IMR-90 (cell line): Measurements from ENCODE around the gene ASAH2. TPM values are rescaled to one million over a fixed set of nuclear protein-coding genes. Genes with fewer than 3 reads are reported as not detected.

Source experiments
- ATAC-seq: fragments of 200-7000 bp; cut with Tn5 transposase; 2 replicates; pipeline ENCODE4 v1.9.1; 2020; ENCODE audit warnings: low read depth, mild to moderate bottlenecking, moderate library complexity
- BruUV-seq: library from RNA; stranded (reverse); fragments of 400-500 nt; replicated peaks from 2 replicates; lab custom pipeline; 2021; lab: Mats Ljungman, UMichigan
- CTCF ChIA-PET: fragments of 300-600 bp; formaldehyde crosslinking; extraction: SDS; loops from one replicate; lab custom pipeline; 2021; ENCODE audit warnings: antibody characterized with exemption; lab: Yijun Ruan, JAX
- POLR2A ChIA-PET: fragments of 300-600 bp; sonication (Branson Sonifier 250); formaldehyde crosslinking; loops from one replicate; lab custom pipeline; 2022; ENCODE audit warnings: antibody characterized with exemption; ENCODE audit not compliant: unreplicated experiment; lab: Charles Lee
- DNase-seq: peaks from one replicate; pipeline ENCODE4 v3.0.0; 2013
- H2AFZ ChIP-seq: replicated peaks from 2 replicates; pipeline ENCODE3; 2013; ENCODE audit warnings: low read length, mild to moderate bottlenecking; ENCODE audit not compliant: poor library complexity
- H2AK5ac ChIP-seq: 2 replicates; pipeline ENCODE4 v1.6.1; 2013; ENCODE audit warnings: low read depth, low read length, inconsistent platforms
- H2AK9ac ChIP-seq: replicated peaks from 2 replicates; pipeline ENCODE3; 2013; ENCODE audit warnings: mild to moderate bottlenecking, low read depth, low read length, moderate library complexity; ENCODE audit not compliant: poor library complexity
- H2BK120ac ChIP-seq: 2 replicates; pipeline ENCODE4 v1.6.1; 2013; ENCODE audit warnings: low read depth, low read length, inconsistent platforms
- H2BK15ac ChIP-seq: 3 replicates; pipeline ENCODE4 v1.6.1; 2013; ENCODE audit warnings: low read depth, low read length, inconsistent platforms
- H2BK20ac ChIP-seq: 2 replicates; pipeline ENCODE4 v1.6.1; 2013; ENCODE audit warnings: low read depth, mild to moderate bottlenecking, inconsistent platforms, low read length, moderate library complexity
- H2BK5ac ChIP-seq: 2 replicates; pipeline ENCODE4 v1.6.1; 2013; ENCODE audit warnings: mild to moderate bottlenecking, low read depth, low read length, inconsistent platforms; ENCODE audit not compliant: poor library complexity, severe bottlenecking
- H3K14ac ChIP-seq: replicated peaks from 2 replicates; pipeline ENCODE4 v1.6.1; 2013; ENCODE audit warnings: low read depth, low read length, inconsistent platforms
- H3K18ac ChIP-seq: 2 replicates; pipeline ENCODE4 v1.6.1; 2013; ENCODE audit warnings: low read depth, low read length, control low read depth
- H3K23ac ChIP-seq: 2 replicates; pipeline ENCODE4 v1.6.1; 2013; ENCODE audit warnings: low read depth, low read length, inconsistent platforms
- H3K27ac ChIP-seq: 2 replicates; pipeline ENCODE4 v1.5.1; 2013; ENCODE audit warnings: mild to moderate bottlenecking, control low read depth, low read length; ENCODE audit not compliant: insufficient read depth
- H3K27me3 ChIP-seq: 2 replicates; pipeline ENCODE4 v1.6.1; 2013; ENCODE audit warnings: low read length; ENCODE audit not compliant: control insufficient read depth, insufficient read depth
- H3K36me3 ChIP-seq: 2 replicates; pipeline ENCODE4 v1.6.1; 2013; ENCODE audit warnings: low read length, mixed read lengths; ENCODE audit not compliant: control insufficient read depth, insufficient read depth
- H3K4ac ChIP-seq: 2 replicates; pipeline ENCODE4 v1.6.1; 2013; ENCODE audit warnings: low read depth, low read length, inconsistent platforms
- H3K4me1 ChIP-seq: 2 replicates; pipeline ENCODE4 v1.6.1; 2013; ENCODE audit warnings: low read length, mixed read lengths; ENCODE audit not compliant: control insufficient read depth, insufficient read depth
- H3K4me2 ChIP-seq: 2 replicates; pipeline ENCODE4 v1.6.1; 2013; ENCODE audit warnings: low read depth, mild to moderate bottlenecking, control low read depth, low read length, moderate library complexity
- H3K4me3 ChIP-seq: 2 replicates; pipeline ENCODE4 v1.5.1; 2013; ENCODE audit warnings: low read depth, mild to moderate bottlenecking, control low read depth, low read length, moderate library complexity; ENCODE audit not compliant: insufficient read depth
- H3K56ac ChIP-seq: 2 replicates; pipeline ENCODE4 v1.6.1; 2013; ENCODE audit warnings: low read length, inconsistent platforms; ENCODE audit not compliant: insufficient read depth; ENCODE audit errors: extremely low read depth
- H3K79me1 ChIP-seq, 2 experiments: 2 replicates each; pipeline ENCODE4 v1.6.1; 2013; ENCODE audit warnings: low read length in 2 of 2, inconsistent platforms in 1 of 2, low read depth in 1 of 2
- H3K9ac ChIP-seq: 2 replicates; pipeline ENCODE4 v1.6.1; 2013; ENCODE audit warnings: low read depth, low read length, control low read depth
- H3K9me1 ChIP-seq: 2 replicates; pipeline ENCODE4 v1.6.1; 2013; ENCODE audit warnings: low read length, inconsistent platforms; ENCODE audit not compliant: insufficient read depth
- H3K9me3 ChIP-seq: 2 replicates; pipeline ENCODE4 v1.6.1; 2013; ENCODE audit warnings: low read length; ENCODE audit not compliant: control insufficient read depth, insufficient read depth
- H4K20me1 ChIP-seq: 2 replicates; pipeline ENCODE4 v1.6.1; 2013; ENCODE audit warnings: low read length, inconsistent platforms; ENCODE audit not compliant: insufficient read depth
- H4K5ac ChIP-seq: 2 replicates; pipeline ENCODE4 v1.6.1; 2013; ENCODE audit warnings: mild to moderate bottlenecking, low read depth, low read length, control low read depth
- H4K8ac ChIP-seq, 2 experiments: 2 replicates each; pipeline ENCODE4 v1.6.1; 2013; ENCODE audit warnings: low read depth in 2 of 2, low read length in 2 of 2, control low read depth in 1 of 2, inconsistent platforms in 1 of 2
- H4K91ac ChIP-seq: 2 replicates; pipeline ENCODE4 v1.6.1; 2013; ENCODE audit warnings: low read depth, low read length, inconsistent platforms; ENCODE audit not compliant: insufficient read depth
- BHLHE40 ChIP-seq: fragments of 150-350 bp; IDR thresholded peaks from 2 replicates; pipeline ENCODE4 v1.6.1; 2016; ENCODE audit warnings: mild to moderate bottlenecking, low read depth, low read length
- CEBPB ChIP-seq: IDR thresholded peaks from 2 replicates; pipeline ENCODE4 v1.6.1; 2012; ENCODE audit warnings: low read depth, low read length, improper control_type of control experiment
- CHD1 ChIP-seq: IDR thresholded peaks from 2 replicates; pipeline ENCODE4 v1.6.1; 2012; ENCODE audit warnings: low read depth, low read length, improper control_type of control experiment
- CTCF ChIP-seq: conservative IDR thresholded peaks from 2 replicates; pipeline ENCODE4 v1.5.1; 2012; ENCODE audit warnings: mild to moderate bottlenecking, low read depth, low read length, improper control_type of control experiment
- MAFK ChIP-seq: IDR thresholded peaks from 2 replicates; pipeline ENCODE4 v1.6.1; 2012; ENCODE audit warnings: low read depth, low read length, improper control_type of control experiment
- MAZ ChIP-seq: IDR thresholded peaks from 2 replicates; pipeline ENCODE4 v1.6.1; 2012; ENCODE audit warnings: low read depth, mild to moderate bottlenecking, low read length, improper control_type of control experiment, moderate library complexity, borderline replicate concordance
- MXI1 ChIP-seq: IDR thresholded peaks from 2 replicates; pipeline ENCODE4 v1.6.1; 2012; ENCODE audit warnings: low read depth, mild to moderate bottlenecking, low read length, moderate library complexity, borderline replicate concordance
- POLR2A ChIP-seq: IDR thresholded peaks from 2 replicates; pipeline ENCODE4 v1.6.1; 2012; ENCODE audit warnings: mild to moderate bottlenecking, low read depth, low read length
- RAD21 ChIP-seq: IDR thresholded peaks from 2 replicates; pipeline ENCODE4 v1.6.1; 2012; ENCODE audit warnings: low read length, improper control_type of control experiment
- RCOR1 ChIP-seq: IDR thresholded peaks from 2 replicates; pipeline ENCODE4 v1.6.1; 2012; ENCODE audit warnings: mild to moderate bottlenecking, low read length, improper control_type of control experiment; ENCODE audit not compliant: insufficient replicate concordance
- RFX5 ChIP-seq: IDR thresholded peaks from 2 replicates; pipeline ENCODE4 v1.8.0; 2012; ENCODE audit warnings: low read depth, mild to moderate bottlenecking, low read length, moderate library complexity
- USF2 ChIP-seq: fragments of 150-350 bp; IDR thresholded peaks from 2 replicates; pipeline ENCODE4 v1.6.1; 2017; ENCODE audit warnings: mild to moderate bottlenecking, antibody characterized with exemption, low read length, low read depth
- WGBS, 2 experiments: methylation state at CpG; one replicate each; pipeline versions ENCODE4 v1.1.5 to v1.1.7; 2013; ENCODE audit warnings: missing lambda C conversion rate in 2 of 2; ENCODE audit not compliant: insufficient read length in 1 of 2; ENCODE audit errors: extremely low coverage in 2 of 2; 5-methylcytosine and 5-hydroxymethylcytosine counted together
- dilution Hi-C: fragments of 300-500 bp; cut with HindIII; formaldehyde crosslinking; loops from one replicate; pipeline ENCODE4 v1.14.3; 2018; ENCODE audit warnings: low sequenced_read_pairs; ENCODE audit not compliant: unreplicated experiment
- in situ Hi-C: fragments of 300-500 bp; cut with MboI; formaldehyde crosslinking; loops from 3 replicates; pipeline ENCODE4 v1.14.3; 2019; ENCODE audit warnings: low sequenced_read_pairs, inconsistent platforms, mixed read lengths
- intact Hi-C: fragments of 100-400 bp; cut with micrococcal nuclease; formaldehyde crosslinking; loops from 2 replicates; pipeline ENCODE4 v1.10.0; 2022
- polyA plus RNA-seq, 3 experiments: library from polyadenylated mRNA; depleted of rRNA; stranded (reverse); fragments of >200 nt; gene quantifications; 2 replicates each; pipeline ENCODE4 v1.2.3, GENCODE V29; 2012; ENCODE audit warnings: low replicate concordance in 1 of 3
- total RNA-seq: library from RNA; depleted of rRNA; stranded (reverse); fragments of >200 nt; gene quantifications from 2 replicates; pipeline ENCODE4 v1.2.3, GENCODE V29; 2012

ASAH2 gene
- total and polyA plus RNA-seq, 2 of the 4 experiments (the other 2 are of a cell fraction) = 0.18 to 0.31 TPM

GRCh38 chr10:50260791-50261281, 9.5 kb upstream of the ASAH2 start:
- Histone ChIP-seq H3K27me3 (peaks cover 13% of the 10 kb centered on the region), H2AK5ac (no peak overlapping the region), H3K9ac (no peak overlapping the region), H3K4ac (no peak overlapping the region), H4K20me1 (no peaks in the 10 kb centered on the region), H3K36me3 (no peaks in the 10 kb centered on the region), H2BK20ac (no peak overlapping the region), H3K79me1 (no peaks in the 10 kb centered on the region), H3K9me1 (no peaks in the 10 kb centered on the region), H4K8ac (no peak overlapping the region), H3K4me3 (no peak overlapping the region), H2BK15ac (no peak overlapping the region), H3K56ac (no peak overlapping the region), H3K18ac (no peak overlapping the region), H3K9me3 (no peaks in the 10 kb centered on the region), H4K5ac (no peak overlapping the region), H2BK120ac (no peak overlapping the region), H3K27ac (no peak overlapping the region), H3K14ac (no peak overlapping the region), H4K91ac (no peak overlapping the region), H2AK9ac (no peak overlapping the region), H3K23ac (no peak overlapping the region), H2AFZ (no peak overlapping the region), H2BK5ac (no peak overlapping the region), H3K4me2 (peak overlapping the region; percentile 35; the same call in 1 of the 2 replicates), H3K4me1 (no peaks in the 10 kb centered on the region)
- ChIA-PET CTCF (no interaction called here), POLR2A (no interaction called here)
- BruUV-seq = no TSS peak
- ATAC-seq (no peak), DNase-seq (peak; percentile 11)
- intact Hi-C loops (no loop called here), dilution Hi-C loops (no loop called here), in situ Hi-C loops (no loop called here)
- WGBS, 2 experiments = no CpG with 5 or more reads among the region's 2 CpGs
- TF ChIP-seq CEBPB = no peak
- no peak for TF ChIP-seq MAFK
- no peak for TF ChIP-seq CTCF
- no peak for TF ChIP-seq USF2
- no peak for TF ChIP-seq MAZ
- no peak for TF ChIP-seq BHLHE40
- no peak for TF ChIP-seq RAD21
- no peak for TF ChIP-seq CHD1
- no peak for TF ChIP-seq RFX5
- TF ChIP-seq POLR2A = no peak
- TF ChIP-seq MXI1 = no peak
- no peak for TF ChIP-seq RCOR1
